H1 (cell line): ENCODE data around the gene RTEL1. TPM values are rescaled to one million over a fixed set of nuclear protein-coding genes. Genes with fewer than 3 reads are reported as not detected.

Source experiments
- CTCF ChIA-PET: fragments of 300-600 bp; sonication (Branson Sonifier 250); formaldehyde crosslinking; loops from one replicate; lab custom pipeline; 2021; ENCODE audit not compliant: partially characterized antibody; lab: Charles Lee
- POLR2A ChIA-PET: fragments of 300-600 bp; sonication (Branson Sonifier 250); formaldehyde crosslinking; loops from one replicate; lab custom pipeline; 2021; ENCODE audit warnings: inconsistent platforms; ENCODE audit not compliant: partially characterized antibody; lab: Charles Lee
- DNase-seq, 2 experiments: peaks; one replicate each; pipeline versions ENCODE4 v3.0.0 to v3.0.0-alpha.2; 2010 to 2022; ENCODE audit warnings: low spot score in 2 of 2, low read depth in 1 of 2, mixed read lengths in 1 of 2
- FAIRE-seq: peaks from 2 replicates; lab custom pipeline; 2011; peaks lifted over from hg19 to GRCh38; lab: Jason Lieb, UNC
- H2AFZ ChIP-seq: 2 replicates; pipeline ENCODE4 v1.8.1; 2012; ENCODE audit warnings: low read length, inconsistent platforms
- H2AK5ac ChIP-seq: 2 replicates; pipeline ENCODE4 v1.6.1; 2013; ENCODE audit warnings: low read depth, low read length
- H2BK120ac ChIP-seq: replicated peaks from 2 replicates; pipeline ENCODE3; 2013; ENCODE audit warnings: low read depth, low read length, inconsistent platforms
- H2BK12ac ChIP-seq: 2 replicates; pipeline ENCODE4 v1.6.1; 2013; ENCODE audit warnings: low read depth, low read length
- H2BK15ac ChIP-seq: 2 replicates; pipeline ENCODE4 v1.6.1; 2013; ENCODE audit warnings: low read length
- H2BK20ac ChIP-seq: 2 replicates; pipeline ENCODE4 v1.6.1; 2013; ENCODE audit warnings: low read length
- H2BK5ac ChIP-seq: 2 replicates; pipeline ENCODE4 v1.6.1; 2013; ENCODE audit warnings: low read depth, low read length
- H3K14ac ChIP-seq: 2 replicates; pipeline ENCODE4 v1.6.1; 2013; ENCODE audit warnings: inconsistent platforms; ENCODE audit not compliant: insufficient read length
- H3K18ac ChIP-seq: 2 replicates; pipeline ENCODE4 v1.6.1; 2013; ENCODE audit warnings: low read length; ENCODE audit errors: extremely low read depth
- H3K23ac ChIP-seq: 2 replicates; pipeline ENCODE4 v1.6.1; 2013; ENCODE audit warnings: inconsistent platforms; ENCODE audit not compliant: insufficient read length
- H3K23me2 ChIP-seq: 2 replicates; pipeline ENCODE4 v1.6.1; 2013; ENCODE audit warnings: low read depth, low read length
- H3K27ac ChIP-seq: 2 replicates; pipeline ENCODE4 v1.6.1; 2011; ENCODE audit warnings: low read depth, low read length, inconsistent platforms
- H3K27me3 ChIP-seq, 4 experiments: replicated peaks in 1 of 4; 1 replicate in 1 of 4; 2 replicates in 3 of 4; pipeline versions ENCODE4 v1.6.1 to v1.8.1; 2011 to 2013; ENCODE audit warnings: low read length in 3 of 4, mild to moderate bottlenecking in 3 of 4, inconsistent platforms in 2 of 4, mixed read lengths in 2 of 4, moderate library complexity in 1 of 4; ENCODE audit not compliant: control insufficient read depth in 3 of 4, insufficient read depth in 3 of 4; ENCODE audit errors: extremely low read depth in 1 of 4
- H3K36me3 ChIP-seq, 4 experiments: 2 replicates each; pipeline versions ENCODE4 v1.6.1 to v1.8.1; 2011 to 2013; ENCODE audit warnings: mild to moderate bottlenecking in 4 of 4, low read length in 3 of 4, moderate library complexity in 2 of 4, control low read depth in 1 of 4, inconsistent platforms in 1 of 4; ENCODE audit not compliant: insufficient read depth in 4 of 4, control insufficient read depth in 2 of 4
- H3K4ac ChIP-seq: replicated peaks from 2 replicates; pipeline ENCODE3; 2013; ENCODE audit warnings: low read length, low read depth, mixed read lengths, inconsistent platforms; ENCODE audit not compliant: insufficient read length
- H3K4me1 ChIP-seq, 4 experiments: replicated peaks in 1 of 4; 1 replicate in 1 of 4; 2 replicates in 3 of 4; pipeline versions ENCODE4 v1.6.1 to v1.8.1; 2011 to 2013; ENCODE audit warnings: low read length in 3 of 4, inconsistent platforms in 2 of 4, mixed read lengths in 1 of 4; ENCODE audit not compliant: insufficient read depth in 4 of 4, control insufficient read depth in 3 of 4
- H3K4me2 ChIP-seq, 2 experiments: 2 replicates each; pipeline versions ENCODE4 v1.6.1 to v1.8.1; 2011 to 2013; ENCODE audit warnings: low read depth in 2 of 2, low read length in 2 of 2, control low read depth in 1 of 2, inconsistent platforms in 1 of 2, mild to moderate bottlenecking in 1 of 2; ENCODE audit not compliant: insufficient read depth in 1 of 2
- H3K4me3 ChIP-seq, 4 experiments: fragments of 200-600, 300-600 bp in 1 of 4; sonication (generic), shearing (Covaris generic), sonication (Bioruptor Twin) in 1 of 4; 2 replicates each; pipeline versions ENCODE4 v1.5.1 to v1.8.1; 2011 to 2016; ENCODE audit warnings: low read length in 4 of 4, low read depth in 3 of 4, control low read depth in 2 of 4, inconsistent platforms in 2 of 4, mild to moderate bottlenecking in 2 of 4, mixed read lengths in 1 of 4, moderate library complexity in 1 of 4; ENCODE audit not compliant: insufficient read depth in 2 of 4; ENCODE audit errors: extremely low read depth in 1 of 4
- H3K56ac ChIP-seq: replicated peaks from 2 replicates; pipeline ENCODE3; 2013; ENCODE audit warnings: low read depth, mild to moderate bottlenecking, mixed read lengths, low read length, inconsistent platforms; ENCODE audit not compliant: insufficient read length
- H3K79me1 ChIP-seq: 2 replicates; pipeline ENCODE4 v1.6.1; 2013; ENCODE audit warnings: low read depth, low read length, control low read depth
- H3K79me2 ChIP-seq, 2 experiments: 2 replicates each; pipeline versions ENCODE4 v1.6.1 to v1.8.1; 2012 to 2013; ENCODE audit warnings: low read length in 2 of 2, mild to moderate bottlenecking in 2 of 2, inconsistent platforms in 1 of 2; ENCODE audit not compliant: insufficient read depth in 2 of 2, control insufficient read depth in 1 of 2
- H3K9ac ChIP-seq, 4 experiments: replicated peaks in 1 of 4; 1 replicate in 1 of 4; 2 replicates in 3 of 4; pipeline versions ENCODE4 v1.6.1 to v1.8.1; 2011 to 2013; ENCODE audit warnings: low read depth in 3 of 4, low read length in 3 of 4, control low read depth in 2 of 4, mild to moderate bottlenecking in 2 of 4, moderate library complexity in 2 of 4, inconsistent platforms in 1 of 4; ENCODE audit errors: extremely low read depth in 1 of 4
- H3K9me3 ChIP-seq, 2 experiments: 2 replicates each; pipeline versions ENCODE4 v1.6.1 to v1.8.1; 2012 to 2013; ENCODE audit warnings: mild to moderate bottlenecking in 2 of 2, moderate library complexity in 2 of 2, control low read depth in 1 of 2, inconsistent platforms in 1 of 2, low read depth in 1 of 2, low read length in 1 of 2, mixed read lengths in 1 of 2; ENCODE audit not compliant: insufficient read depth in 2 of 2
- H4K20me1 ChIP-seq, 2 experiments: replicated peaks in 1 of 2; 2 replicates each; pipeline versions ENCODE3 to v1.8.1; 2011 to 2013; ENCODE audit warnings: inconsistent platforms in 2 of 2, low read length in 2 of 2, mild to moderate bottlenecking in 1 of 2; ENCODE audit not compliant: insufficient read depth in 2 of 2, control insufficient read depth in 1 of 2
- H4K5ac ChIP-seq: 2 replicates; pipeline ENCODE4 v1.6.1; 2013; ENCODE audit warnings: low read length, low read depth, mixed read lengths, inconsistent platforms; ENCODE audit not compliant: insufficient read length
- H4K8ac ChIP-seq: 2 replicates; pipeline ENCODE4 v1.8.0; 2013; ENCODE audit warnings: mild to moderate bottlenecking, moderate library complexity, low read length, inconsistent platforms; ENCODE audit not compliant: insufficient read depth; ENCODE audit errors: extremely low read depth
- H4K91ac ChIP-seq: replicated peaks from 2 replicates; pipeline ENCODE3; 2013; ENCODE audit warnings: low read length, mixed read lengths, inconsistent platforms; ENCODE audit not compliant: insufficient read length
- CREB1 ChIP-seq: IDR thresholded peaks from 2 replicates; pipeline ENCODE4 v1.6.1; 2012; ENCODE audit warnings: inconsistent platforms
- EZH2 ChIP-seq: fragments of 200-600 bp; sonication (generic); IDR thresholded peaks from 2 replicates; pipeline ENCODE4 v1.7.1; 2012; ENCODE audit warnings: low read depth, mild to moderate bottlenecking, moderate library complexity, low read length, inconsistent platforms; ENCODE audit not compliant: severe bottlenecking
- HDAC6 ChIP-seq: IDR thresholded peaks from one replicate; pipeline ENCODE4 v1.7.1; 2012; ENCODE audit warnings: low read depth, mild to moderate bottlenecking, inconsistent platforms, low read length, moderate library complexity
- JUND ChIP-seq: IDR thresholded peaks from 2 replicates; pipeline ENCODE4 v1.6.1; 2011; ENCODE audit warnings: mild to moderate bottlenecking, improper control_type of control experiment, low read length
- KDM1A ChIP-seq: fragments of 200-600, 300-600 bp; sonication (generic); IDR thresholded peaks from 2 replicates; pipeline ENCODE4 v1.7.1; 2016; ENCODE audit warnings: mild to moderate bottlenecking, low read length, borderline replicate concordance
- RBBP5 ChIP-seq: IDR thresholded peaks from 2 replicates; pipeline ENCODE4 v1.7.1; 2012; ENCODE audit warnings: low read depth, mild to moderate bottlenecking, inconsistent platforms, low read length, moderate library complexity, borderline replicate concordance
- RNF2 ChIP-seq: fragments of 200-900, 300-1000 bp; sonication (generic); IDR thresholded peaks from 2 replicates; pipeline ENCODE4 v1.7.1; 2016; ENCODE audit warnings: borderline replicate concordance, low read depth, mild to moderate bottlenecking, antibody characterized with exemption, low read length; ENCODE audit not compliant: poor library complexity, severe bottlenecking; ENCODE audit errors: missing control alignments
- SIN3A ChIP-seq, 2 experiments: IDR thresholded peaks in 1 of 2; conservative IDR thresholded peaks in 1 of 2; 2 replicates each; pipeline ENCODE4 v1.6.1; 2011 to 2012; ENCODE audit warnings: low read length in 2 of 2, improper control_type of control experiment in 1 of 2, low read depth in 1 of 2, mild to moderate bottlenecking in 1 of 2
- SIX5 ChIP-seq: IDR thresholded peaks from 2 replicates; pipeline ENCODE4 v1.6.1; 2011; ENCODE audit warnings: mild to moderate bottlenecking, low read depth, low read length
- SP4 ChIP-seq: IDR thresholded peaks from 2 replicates; pipeline ENCODE4 v1.6.1; 2012; ENCODE audit warnings: low read length, inconsistent platforms
- TBP ChIP-seq: IDR thresholded peaks from 2 replicates; pipeline ENCODE4 v1.6.1; 2011; ENCODE audit warnings: low read depth, low read length, improper control_type of control experiment
- TCF12 ChIP-seq: IDR thresholded peaks from 2 replicates; pipeline ENCODE4 v1.6.1; 2011; ENCODE audit warnings: low read depth, mild to moderate bottlenecking, low read length
- WGBS, 2 experiments: shearing (Covaris generic) in 1 of 2; methylation state at CpG; one replicate each; pipeline versions ENCODE4 v1.1.6 to v1.1.7; 2013 to 2015; ENCODE audit warnings: low lambda C conversion rate in 2 of 2, mixed read lengths in 2 of 2, inconsistent platforms in 1 of 2, low coverage in 1 of 2, missing lambda C conversion rate in 1 of 2; ENCODE audit not compliant: insufficient replicate concordance in 2 of 2, insufficient coverage in 1 of 2, insufficient read length in 1 of 2; ENCODE audit errors: extremely low coverage in 1 of 2, missing lambda C conversion rate in 1 of 2; 5-methylcytosine and 5-hydroxymethylcytosine counted together
- polyA plus RNA-seq, 7 experiments: library from polyadenylated mRNA; depleted of rRNA in 3 of 7; stranded (reverse) in 5 of 7; unstranded in 2 of 7; fragments of >200 nt in 5 of 7; fragments of 200-250 nt in 2 of 7; gene quantifications; 1 replicate in 5 of 7; 2 replicates in 1 of 7; 4 replicates in 1 of 7; pipeline versions ENCODE4 v1.2.1 to v1.2.3, GENCODE V29; 2011 to 2013; ENCODE audit warnings: missing spikeins in 2 of 7, mixed read lengths in 2 of 7
- total RNA-seq: library from RNA; stranded (reverse); fragmentation: NEBNext Ultra II Directional; extraction: Animal tissue kit (Norgen Biotek cat#: 25700); gene quantifications from 2 replicates; pipeline ENCODE4 v1.2.1, GENCODE V29; 2021

RTEL1 gene
- total and polyA plus RNA-seq, 2 of the 8 experiments (the other 6 are each of a cell fraction or from before 2014, with no cell fraction given), result 16.2 to 37.1 TPM

DNA sequence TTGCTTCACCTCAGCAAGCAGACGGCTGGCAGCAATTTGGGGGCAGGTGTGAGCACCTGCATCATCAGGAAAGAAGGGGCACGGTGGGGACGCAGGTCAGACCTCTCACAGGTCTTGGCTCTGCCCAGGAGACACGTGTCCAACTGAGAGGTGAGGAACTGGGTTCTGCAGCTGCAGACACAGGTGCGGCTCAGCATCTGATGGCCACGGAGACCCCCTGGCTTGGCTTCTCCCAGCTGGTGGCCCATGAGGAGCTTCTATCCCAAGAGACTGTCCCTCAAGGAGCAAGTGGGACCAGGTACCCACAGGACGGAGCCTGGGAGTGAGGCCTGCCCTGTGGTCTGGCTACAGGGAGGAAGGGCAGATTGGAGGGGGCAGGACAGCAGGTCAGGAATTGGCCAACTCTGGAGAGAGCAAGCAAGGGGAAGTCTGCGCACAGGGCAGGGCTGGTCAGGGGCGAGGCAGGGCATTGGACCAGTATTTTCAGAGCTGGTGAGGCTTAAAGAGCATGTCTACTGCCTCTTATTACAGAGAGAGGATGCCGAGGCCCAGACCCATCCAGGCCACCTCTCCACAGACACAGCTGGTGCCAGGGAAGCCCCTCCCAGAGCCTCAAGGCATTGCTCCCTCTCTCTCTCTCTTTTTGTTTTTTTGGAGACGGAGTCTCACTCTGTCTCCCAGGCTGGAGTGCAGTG lies 9.1 kb upstream of the RTEL1 start:
- H3K4me2 ChIP-seq, result no peak overlapping the region
- H3K23ac ChIP-seq, result no peak overlapping the region
- peaks cover 0 to 2% (median 0%) of the 10 kb centered on the region in 4 experiments; a peak in 2 of 7 replicates for H3K27me3 ChIP-seq
- H4K20me1 ChIP-seq, result peaks cover 11 to 16% of the 10 kb centered on the region in 2 experiments
- peak overlapping the region; percentile 14 for H4K8ac ChIP-seq
- no peak overlapping the region for H2BK20ac ChIP-seq
- no peaks in the 10 kb centered on the region for H3K79me2 ChIP-seq
- 86% methylated on average over 11 of the region's 11 CpGs; no CpG with 5 or more reads in 1 of the 2 experiments for WGBS, 2 experiments
- no peak overlapping the region for H2AFZ ChIP-seq
- no peak overlapping the region for H3K4me3 ChIP-seq
- H4K5ac ChIP-seq, result no peak overlapping the region
- no peak overlapping the region for H4K91ac ChIP-seq
- H2BK120ac ChIP-seq, result no peak overlapping the region
- peaks cover 0 to 10% (median 5%) of the 10 kb centered on the region in 4 experiments; a peak in 6 of 7 replicates for H3K4me1 ChIP-seq
- no peak overlapping the region for H2BK12ac ChIP-seq
- H3K14ac ChIP-seq, result no peak overlapping the region
- no peak overlapping the region for H2AK5ac ChIP-seq
- H3K23me2 ChIP-seq, result peaks cover 11% of the 10 kb centered on the region
- no peak overlapping the region for H2BK15ac ChIP-seq
- no peaks in the 10 kb centered on the region; the same call in none of the 2 replicates for H3K79me1 ChIP-seq
- no peak overlapping the region for H3K56ac ChIP-seq
- POLR2A ChIA-PET, result interaction anchor here (1.0 kb wide), 1 partner anchor 112 kb away, joined by 3 read pairs; the partner anchor contains the start of gene PTK6
- H3K4ac ChIP-seq, result no peak overlapping the region
- no peaks in the 10 kb centered on the region for H3K9me3 ChIP-seq
- H3K27ac ChIP-seq, result no peak overlapping the region
- DNase-seq (no peak), FAIRE-seq (no peak)
- CTCF ChIA-PET, result interaction anchor here (0.7 to 1.2 kb wide), 5 partner anchors 16 to 577 kb away, joined by 3 to 4 read pairs (median 3); no protein-coding TSS in a partner anchor
- no peak overlapping the region for H2BK5ac ChIP-seq
- no peak overlapping the region for H3K18ac ChIP-seq
- no peak overlapping the region for H3K9ac ChIP-seq
- H3K36me3 ChIP-seq, result no peaks in the 10 kb centered on the region; a peak in 1 of 8 replicates
- TF ChIP-seq SIN3A (conservative IDR thresholded peaks at IDR 0.05 in 1 of 2, IDR thresholded peaks at IDR 0.05 in 1 of 2; ENCODE audit: low read depth in 1 of 2, low read length in 2 of 2), result no peak
- TF ChIP-seq TCF12, result no peak
- no peak for TF ChIP-seq RBBP5
- TF ChIP-seq EZH2, result no peak
- no peak for TF ChIP-seq SIX5
- TF ChIP-seq SP4, result no peak
- TF ChIP-seq HDAC6, result no peak
- no peak for TF ChIP-seq TBP
- no peak for TF ChIP-seq JUND
- no peak for TF ChIP-seq RNF2
- no peak for TF ChIP-seq KDM1A
- no peak for TF ChIP-seq CREB1
